ENCODE data around the gene HDAC7. TPM values are rescaled to one million over a fixed set of nuclear protein-coding genes. Genes with fewer than 3 reads are reported as not detected.
"Not testable (repeated sequence)": the region's sequence is repeated elsewhere in the genome, so short reads cannot be mapped to it uniquely, and the experiment has no call there.

The HDAC7 gene
- total RNA-seq, 1 donor from 2014 or later, result 50.4 TPM

- DNase-seq (ENCODE audit: low read depth, low spot score), result no peak
Measured at GRCh38 chr12:47813511-47814196, 6.0 kb downstream of the HDAC7 start.

- no peak for DNase-seq (ENCODE audit: low read depth, low spot score)
Measured at GRCh38 chr12:47812797-47813510, 6.7 kb downstream of the HDAC7 start.

GRCh38 chr12:47811581-47812484 lies 7.9 kb downstream of the HDAC7 start:
- no peak for DNase-seq (ENCODE audit: low read depth, low spot score)

- DNase-seq (ENCODE audit: low read depth, low spot score), result no peak
Measured at GRCh38 chr12:47811072-47811396, 8.7 kb downstream of the HDAC7 start.

- not testable (repeated sequence) for DNase-seq (ENCODE audit: low read depth, low spot score)
Measured at GRCh38 chr12:47809518-47809917, 10.2 kb downstream of the HDAC7 start.

GRCh38 chr12:47808574-47809365 lies 10.9 kb downstream of the HDAC7 start:
- DNase-seq (ENCODE audit: low read depth, low spot score), result no peak

GRCh38 chr12:47808050-47808449 lies 11.7 kb downstream of the HDAC7 start:
- DNase-seq (ENCODE audit: low read depth, low spot score), result no peak

GRCh38 chr12:47807338-47807737 lies 12.4 kb downstream of the HDAC7 start:
- DNase-seq (ENCODE audit: low read depth, low spot score), result no peak

- no peak for DNase-seq (ENCODE audit: low read depth, low spot score)
Measured at GRCh38 chr12:47805417-47805816, 14.3 kb downstream of the HDAC7 start.

- DNase-seq (ENCODE audit: low read depth, low spot score), result no peak
Measured at GRCh38 chr12:47804171-47804570, 15.5 kb downstream of the HDAC7 start.

- DNase-seq (ENCODE audit: low read depth, low spot score), result no peak
Measured at GRCh38 chr12:47803191-47803875, 16.4 kb downstream of the HDAC7 start.

GRCh38 chr12:47802312-47802711 lies 17.4 kb downstream of the HDAC7 start:
- DNase-seq (ENCODE audit: low read depth, low spot score), result no peak

GRCh38 chr12:47801904-47802246 lies 17.8 kb downstream of the HDAC7 start:
- DNase-seq (ENCODE audit: low read depth, low spot score), result no peak

- DNase-seq (ENCODE audit: low read depth, low spot score), result no peak
Measured at GRCh38 chr12:47801170-47801903, 18.4 kb downstream of the HDAC7 start.

GRCh38 chr12:47800582-47800981 lies 19.1 kb downstream of the HDAC7 start:
- DNase-seq (ENCODE audit: low read depth, low spot score), result no peak

- no peak for DNase-seq (ENCODE audit: low read depth, low spot score)
Measured at GRCh38 chr12:47799357-47799955, 20.2 kb downstream of the HDAC7 start.

GRCh38 chr12:47798382-47798948 lies 21.2 kb downstream of the HDAC7 start:
- DNase-seq (ENCODE audit: low read depth, low spot score), result no peak

- DNase-seq (ENCODE audit: low read depth, low spot score), result no peak
Measured at GRCh38 chr12:47797441-47797840, 22.3 kb downstream of the HDAC7 start.

GRCh38 chr12:47795814-47796411 lies 23.8 kb downstream of the HDAC7 start:
- no peak for DNase-seq (ENCODE audit: low read depth, low spot score)
